Activated naive CD8-positive, alpha-beta T cell treated with anti-CD3 and anti-CD28 coated beads, Interleukin-2, amount 50 U/mL, for 16 hours (primary cell): ENCODE results near the gene SAP25.
"Not testable (repeated sequence)": the region's sequence is repeated elsewhere in the genome, so short reads cannot be mapped to it uniquely, and the experiment has no call there.

ENCODE experiments used
- DNase-seq: peaks from one replicate; pipeline ENCODE4 v3.0.0-alpha.2; 2020; ENCODE audit warnings: low read depth, low spot score

SAP25 gene

DNA sequence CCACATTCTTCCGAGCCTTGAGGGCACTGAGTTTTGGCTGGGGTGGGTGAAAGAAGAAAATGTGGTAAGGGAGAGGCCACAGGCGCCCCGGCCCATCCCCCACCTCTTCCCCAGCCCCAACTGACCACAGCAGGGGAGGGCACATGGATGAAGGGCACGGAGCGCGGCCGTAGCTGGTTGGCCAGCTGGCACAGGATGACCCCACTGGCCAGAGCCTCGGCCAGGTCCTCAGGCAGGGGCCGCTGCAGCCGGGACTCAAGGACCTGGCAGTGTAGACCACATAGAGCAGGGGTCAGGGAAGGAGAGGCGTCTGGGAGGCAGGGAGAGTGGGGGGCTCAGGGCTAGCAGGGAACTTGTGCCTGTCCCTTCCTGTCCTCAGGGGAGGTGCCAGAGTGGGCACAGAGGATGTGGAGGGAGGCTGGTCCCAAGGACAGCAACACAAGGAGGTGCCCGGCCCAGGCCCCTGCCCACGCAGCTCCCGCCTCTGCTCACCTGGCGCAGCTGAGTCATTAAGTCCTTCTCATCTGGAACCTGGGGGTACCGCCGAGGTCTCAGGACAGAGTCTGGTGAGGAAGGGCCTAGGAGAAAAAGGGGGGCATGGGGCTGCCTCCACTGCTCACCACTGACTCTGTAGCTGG is 2.2 kb upstream of the SAP25 start:
- DNase-seq = no peak

DNA sequence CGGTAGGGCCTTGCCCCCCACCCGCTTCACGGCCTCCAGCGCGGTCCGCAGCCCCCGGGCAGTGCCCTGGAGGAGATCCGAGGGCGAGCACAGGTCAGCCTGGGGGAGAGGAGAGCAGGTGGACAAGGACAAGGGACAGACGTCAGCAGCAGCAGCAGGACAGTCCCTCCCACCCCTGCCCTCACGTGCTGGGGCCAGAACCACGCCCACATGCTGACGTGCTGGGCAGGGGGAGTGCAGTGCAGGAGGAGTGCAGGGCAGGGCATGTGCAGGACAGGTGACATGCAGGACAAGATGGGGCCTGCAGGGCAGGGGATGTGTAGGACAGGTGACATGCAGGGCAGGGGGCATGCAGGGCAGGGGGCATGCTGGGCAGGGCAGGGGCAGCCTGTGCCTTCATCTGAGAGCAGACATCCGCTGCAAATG is 1.5 kb upstream of the SAP25 start:
- no peak for DNase-seq

DNA sequence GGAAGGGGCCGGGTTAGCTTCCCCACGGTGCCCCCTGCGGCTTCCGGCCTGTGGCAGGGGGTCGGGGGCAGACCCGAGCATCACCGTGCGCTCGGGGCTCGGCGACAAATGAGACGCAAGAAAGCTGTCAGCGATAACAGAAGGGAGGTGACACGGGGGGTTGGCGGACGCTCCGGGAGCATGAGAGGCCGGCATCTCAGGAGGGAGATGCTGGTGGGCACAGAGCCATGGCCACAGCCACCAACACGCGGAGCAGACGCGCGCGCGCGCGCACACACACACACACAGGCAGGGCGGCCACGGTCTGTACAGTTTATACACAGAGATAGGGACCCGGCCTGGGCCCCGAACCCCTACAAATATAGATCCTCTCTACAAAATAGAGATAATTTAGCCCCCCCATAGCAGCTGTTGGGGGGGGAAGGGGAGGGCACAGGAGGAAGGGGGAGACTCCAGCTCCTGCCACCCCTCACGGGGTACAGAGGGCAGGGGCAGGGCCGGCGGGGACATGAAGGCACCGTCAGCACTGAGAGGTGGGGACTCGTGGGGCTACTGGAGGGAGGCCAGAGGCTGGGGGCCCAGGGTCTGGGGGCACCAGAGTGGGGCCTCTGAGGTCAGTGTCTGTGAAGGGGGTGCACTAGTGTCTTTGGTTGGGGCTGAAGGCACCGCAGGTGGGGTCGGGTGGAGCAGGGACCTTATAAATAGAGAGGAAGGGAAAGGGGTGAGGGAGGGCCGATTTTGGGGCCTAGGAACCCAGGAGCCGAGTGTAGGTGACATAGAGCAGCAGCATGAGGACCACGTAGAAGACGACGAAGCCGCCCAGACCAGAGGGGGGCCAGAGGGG is 884 bp upstream of the SAP25 start:
- DNase-seq = no peak

- DNase-seq = no peak
These were observed 588 bp downstream of the SAP25 start for GRCh38 chr7:100572949-100573675.

DNA sequence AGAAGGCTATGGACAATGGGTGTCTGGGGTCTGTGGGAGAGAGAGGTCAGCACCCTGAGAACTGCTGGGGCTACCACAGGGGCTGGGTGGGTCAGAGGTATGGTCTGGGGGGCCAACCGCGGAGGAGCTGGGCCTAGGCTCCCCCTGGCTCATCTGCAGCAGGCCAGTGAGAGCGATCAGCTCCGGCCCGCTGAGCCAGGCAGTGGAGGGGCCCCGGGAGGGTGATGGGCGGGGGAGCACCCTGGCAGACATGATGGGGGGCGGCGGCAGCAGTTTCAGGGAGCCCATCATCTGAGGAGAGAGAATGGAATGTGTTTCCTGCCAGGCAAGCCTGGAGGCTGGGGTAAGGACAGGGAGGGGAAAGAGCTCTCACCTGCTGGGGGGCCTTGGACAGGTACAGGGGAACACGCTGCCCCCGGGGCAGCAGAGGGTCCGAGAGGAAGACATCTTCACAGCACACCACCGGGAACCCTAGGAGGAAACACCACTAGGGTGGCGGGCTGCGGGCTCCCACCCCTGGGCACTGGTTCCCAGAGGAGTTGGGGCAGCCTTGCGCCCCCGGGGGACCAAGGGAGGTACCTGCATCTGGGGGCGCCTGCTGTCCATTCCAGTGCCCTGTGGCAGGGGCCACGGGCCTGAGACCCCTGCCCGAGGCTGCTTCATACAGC is 1.3 kb downstream of the SAP25 start:
- no peak for DNase-seq

GRCh38 chr7:100571829-100572116 is 1.9 kb downstream of the SAP25 start:
- no peak for DNase-seq

- no peak for DNase-seq
These were observed 2.5 kb downstream of the SAP25 start for GRCh38 chr7:100570954-100571828.

GRCh38 chr7:100568896-100569844 is 4.5 kb downstream of the SAP25 start:
- DNase-seq = no peak

DNA sequence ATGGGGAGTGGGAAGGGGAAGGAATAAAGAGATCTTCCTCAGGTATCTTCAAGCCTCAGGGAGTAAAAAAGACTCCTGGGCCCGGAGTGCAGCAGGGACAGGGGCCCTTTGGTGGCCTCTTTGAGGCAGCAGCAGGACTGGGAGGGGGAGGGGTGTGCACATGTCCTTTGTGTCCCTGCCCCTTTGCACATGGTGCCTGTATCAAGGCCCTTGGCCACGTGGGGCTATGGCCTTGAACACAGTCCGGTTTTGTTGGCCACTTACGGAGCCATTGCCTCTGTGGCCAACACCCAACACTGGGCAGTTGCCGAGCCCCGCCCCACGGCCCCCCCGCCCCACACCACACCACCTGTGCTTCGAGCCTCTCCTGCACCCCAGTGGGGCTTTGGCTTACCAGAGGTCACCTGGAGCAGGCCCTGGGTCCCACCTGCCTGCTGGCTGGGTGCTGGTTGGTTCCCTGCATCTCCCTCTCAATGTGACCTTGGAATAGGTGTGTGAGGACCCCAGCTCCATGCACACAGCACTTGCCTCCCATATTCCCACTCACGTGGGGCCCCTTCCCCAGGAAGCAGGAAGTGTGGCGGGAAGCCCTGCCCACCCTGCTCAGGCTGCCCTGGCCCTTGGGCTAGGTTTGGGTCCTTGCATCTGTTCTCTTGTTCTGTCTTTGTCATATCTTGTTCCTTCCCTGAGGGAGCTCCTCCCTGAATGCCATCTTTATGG is 5.4 kb downstream of the SAP25 start:
- DNase-seq = no peak

DNA sequence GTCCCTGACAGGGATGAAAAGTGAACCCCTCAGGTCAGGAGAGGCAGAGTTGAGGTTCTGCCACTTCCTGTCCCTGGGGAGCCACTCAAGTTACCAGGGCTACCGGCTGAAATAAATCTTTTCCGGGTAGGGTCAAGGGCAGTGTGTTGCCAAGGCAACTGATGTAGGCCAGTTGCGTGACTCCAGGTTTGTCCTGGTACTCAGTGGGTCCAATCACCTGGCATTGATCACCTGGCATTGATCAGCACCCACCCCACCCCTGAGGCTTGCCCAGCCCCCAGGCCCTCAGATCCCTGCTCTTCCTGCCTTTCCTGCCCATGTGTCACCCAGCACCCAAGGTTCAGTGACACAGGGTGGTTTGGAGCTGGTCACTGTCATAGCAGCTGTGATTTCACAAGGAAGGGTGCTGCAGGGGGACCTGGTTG is 5.9 kb downstream of the SAP25 start:
- DNase-seq = no peak

- DNase-seq = no peak
These were observed 6.5 kb downstream of the SAP25 start for GRCh38 chr7:100567031-100567730.

DNA sequence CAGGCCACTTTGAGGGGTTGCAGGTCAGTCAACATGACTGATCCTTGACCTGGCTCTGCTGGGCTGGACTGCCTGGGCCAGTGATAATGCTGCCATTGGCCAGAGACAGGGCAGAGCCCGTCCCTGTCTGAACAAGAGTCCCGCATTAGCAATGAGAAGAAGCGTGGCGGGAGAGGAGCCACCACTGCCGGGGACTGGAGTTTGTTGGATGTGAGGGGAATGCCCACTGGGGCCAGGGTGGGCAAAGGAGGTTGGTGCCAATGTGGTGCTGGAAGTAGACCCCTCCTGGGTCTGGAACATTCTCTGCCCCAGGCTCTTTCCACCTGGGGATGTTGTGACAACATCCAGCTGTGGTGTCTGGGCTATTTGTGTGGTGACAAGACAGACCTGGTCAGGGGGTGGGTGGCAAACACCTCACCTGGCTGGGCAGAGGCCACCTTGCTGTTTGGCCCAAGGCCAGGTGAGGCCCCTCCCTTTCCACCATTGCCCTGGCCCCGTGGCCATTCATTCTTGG is 7.6 kb downstream of the SAP25 start:
- no peak for DNase-seq

- DNase-seq = no peak
These were observed 8.5 kb downstream of the SAP25 start for GRCh38 chr7:100565133-100565571.

GRCh38 chr7:100564405-100564804 is 9.3 kb downstream of the SAP25 start:
- not testable (repeated sequence) for DNase-seq

- peak; percentile 71 for DNase-seq
These were observed 9.8 kb downstream of the SAP25 start for GRCh38 chr7:100563809-100564400.

- no peak for DNase-seq
These were observed 10.6 kb downstream of the SAP25 start for GRCh38 chr7:100563100-100563564.

DNA sequence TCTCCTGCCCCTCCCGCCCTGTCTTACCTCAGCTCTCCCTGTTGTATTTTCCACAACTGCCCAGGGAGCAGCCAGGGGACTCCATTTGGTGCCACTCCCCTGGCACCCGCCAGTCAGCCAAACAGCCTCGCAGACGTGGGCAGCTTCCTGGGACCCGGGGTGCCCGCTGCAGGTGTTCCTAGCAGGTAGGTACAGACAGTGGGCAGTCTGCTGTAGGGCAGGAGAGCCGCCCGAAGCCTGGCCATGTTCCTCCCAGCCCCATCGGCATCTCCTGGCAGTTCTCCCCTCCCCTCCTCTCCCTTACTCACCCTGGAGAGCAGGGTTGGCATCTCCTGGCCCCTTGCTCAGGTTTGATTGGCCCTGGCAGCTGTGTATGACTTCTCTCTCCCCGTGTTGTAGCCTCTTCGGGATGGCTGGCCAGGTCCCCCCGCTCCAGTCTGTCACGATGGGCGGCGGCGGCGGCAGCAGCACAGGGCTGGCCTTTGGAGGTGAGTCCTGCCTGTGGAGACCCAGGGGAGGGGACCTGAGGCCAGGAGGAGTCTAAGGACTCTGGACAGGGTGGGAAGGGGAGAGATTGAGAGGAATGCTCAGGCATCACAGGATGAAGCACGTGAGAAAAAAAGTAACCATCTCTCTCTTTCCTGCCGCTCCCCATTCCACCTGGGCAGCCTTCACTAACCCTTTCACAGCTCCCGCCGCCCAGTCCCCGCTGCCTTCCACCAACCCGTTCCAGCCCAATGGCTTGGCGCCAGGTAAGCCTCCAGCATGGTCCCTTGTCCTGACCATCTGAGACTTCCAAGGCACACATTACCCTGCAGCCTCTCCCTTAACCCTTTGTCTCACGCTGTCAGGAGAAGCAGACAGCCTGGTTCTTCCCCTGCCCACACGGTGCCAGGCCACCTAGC is 11.3 kb downstream of the SAP25 start:
- no peak for DNase-seq
